Measurements from ENCODE around the gene P2RX5. TPM values are rescaled to one million over a fixed set of nuclear protein-coding genes. Genes with fewer than 3 reads are reported as not detected.

Gene P2RX5
- total RNA-seq, 1 donor from 2014 or later: 19.4 TPM

GRCh38 chr17:3641717-3642486, 54.1 kb downstream of the P2RX5 start:
- intact Hi-C loops (cut with DNase I): no loop called here
- ATAC-seq (no peak), DNase-seq (ENCODE audit: missing footprints) (no peak)

- DNase-seq (ENCODE audit: missing footprints) (no peak), ATAC-seq (no peak)
- intact Hi-C loops (cut with DNase I): no loop called here
These were observed 54.9 kb downstream of the P2RX5 start for GRCh38 chr17:3641014-3641413.

- intact Hi-C loops (cut with DNase I): no loop called here
- ATAC-seq (no peak), DNase-seq (ENCODE audit: missing footprints) (no peak)
These were observed 55.9 kb downstream of the P2RX5 start for GRCh38 chr17:3639981-3640596.

GRCh38 chr17:3636908-3637373, 59.0 kb downstream of the P2RX5 start:
- intact Hi-C loops (cut with DNase I): loop anchor here (1.0 kb wide), 1 partner anchor 29 kb away; no protein-coding TSS in a partner anchor
- ATAC-seq: no peak
- no peak for DNase-seq (ENCODE audit: missing footprints)

- intact Hi-C loops (cut with DNase I): loop anchor here (1.0 kb wide), 1 partner anchor 30 kb away; no protein-coding TSS in a partner anchor
- ATAC-seq (peak; percentile 98), DNase-seq (ENCODE audit: missing footprints) (peak; percentile 99)
These were observed 59.6 kb downstream of the P2RX5 start, which contains the start of the genes CTNS and SHPK for GRCh38 chr17:3636154-3636907. CTNS (plus strand) TSS chr17:3636760; CDS start chr17:3640207, 3,447 bp downstream. SHPK (minus strand) TSS chr17:3636250; CDS start chr17:3636219, 31 bp downstream.

- intact Hi-C loops (cut with DNase I): loop anchor here (1.0 kb wide), 1 partner anchor 31 kb away; no protein-coding TSS in a partner anchor
- ATAC-seq: peak; percentile 2
- no peak for DNase-seq (ENCODE audit: missing footprints)
These were observed 60.3 kb downstream of the P2RX5 start for GRCh38 chr17:3635474-3636153.

- DNase-seq (ENCODE audit: missing footprints): no peak
- intact Hi-C loops (cut with DNase I): no loop called here
These were observed 63.7 kb downstream of the P2RX5 start for GRCh38 chr17:3632287-3632686.

GRCh38 chr17:3630781-3631180, 65.2 kb downstream of the P2RX5 start:
- no peak for DNase-seq (ENCODE audit: missing footprints)
- intact Hi-C loops (cut with DNase I): no loop called here
- no peak for ATAC-seq

More at GRCh38 chr17:3632287-3632686, 63.7 kb downstream of the P2RX5 start:
- ATAC-seq: no peak

- no peak for ATAC-seq
- intact Hi-C loops (cut with DNase I): no loop called here
- DNase-seq (ENCODE audit: missing footprints): no peak
These were observed 68.2 kb downstream of the P2RX5 start for GRCh38 chr17:3627769-3628167.

GRCh38 chr17:3626831-3627768, 68.9 kb downstream of the P2RX5 start:
- DNase-seq (ENCODE audit: missing footprints): no peak
- ATAC-seq: no peak
- intact Hi-C loops (cut with DNase I): no loop called here

Other genes starting within 250 kb of the P2RX5 start
- 0.84 TPM for gene SPATA22, start 224.3 kb downstream of the P2RX5 start, total RNA-seq
- 3.8 TPM for gene ASPA, start 220.2 kb downstream of the P2RX5 start, total RNA-seq
- gene TRPV3, start 138.3 kb downstream of the P2RX5 start, total RNA-seq: 0.84 TPM
- 4.1 TPM for gene TRPV1, start 86.7 kb downstream of the P2RX5 start, total RNA-seq
- 4.4 TPM for gene SHPK, start 59.9 kb downstream of the P2RX5 start, total RNA-seq
- gene CTNS, start 59.4 kb downstream of the P2RX5 start, total RNA-seq: 6.6 TPM
- 157 TPM for gene TAX1BP3, start 27.6 kb downstream of the P2RX5 start, total RNA-seq
- gene EMC6, start 27.3 kb downstream of the P2RX5 start, total RNA-seq: 65.5 TPM
- 0.22 TPM for gene HASPIN, start 27.7 kb upstream of the P2RX5 start, total RNA-seq
- 17.6 TPM for gene ITGAE, start 105.0 kb upstream of the P2RX5 start, total RNA-seq
- 15.3 TPM for gene NCBP3, start 150.1 kb upstream of the P2RX5 start, total RNA-seq
- gene CAMKK1, start 196.9 kb upstream of the P2RX5 start, total RNA-seq: 3.8 TPM
- gene P2RX1, start 220.3 kb upstream of the P2RX5 start, total RNA-seq: 0.16 TPM